ENCODE measurements around the gene SEMG1. TPM values are rescaled to one million over a fixed set of nuclear protein-coding genes. Genes with fewer than 3 reads are reported as not detected.

The SEMG1 gene
- total and polyA plus RNA-seq, 2 donors (not counting 1 experiment from before 2014, with no cell fraction given) = not detected

DNA sequence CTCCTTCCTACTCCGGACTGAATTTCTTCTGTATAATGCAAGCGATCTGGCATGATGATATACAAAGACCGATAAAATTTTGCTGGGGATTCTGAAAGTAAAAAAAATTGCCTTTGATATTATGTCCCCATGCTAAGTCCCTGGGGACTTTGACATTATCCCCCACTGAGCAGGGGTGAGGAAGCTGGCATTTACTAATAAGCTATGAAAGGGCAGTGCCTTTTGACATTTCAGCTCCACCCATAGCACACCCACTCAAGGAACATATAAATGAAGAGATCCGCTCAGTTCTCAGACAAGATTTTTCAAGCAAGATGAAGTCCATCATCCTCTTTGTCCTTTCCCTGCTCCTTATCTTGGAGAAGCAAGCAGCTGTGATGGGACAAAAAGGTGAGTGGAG lies 14.2 kb downstream of the SEMG1 start, which contains the start of gene SEMG2:
SEMG2 (plus strand) TSS at position 298 of the 400 bp plus-strand sequence; CDS start at position 315, 17 bp downstream.
- Histone ChIP-seq H3K4me2 (replicated peaks; ENCODE audit: low read depth, low read length, poor library complexity, severe bottlenecking) (no peak within 1 kb of the TSS), H3K9me3 (ENCODE audit: control extremely low read depth in 1 of 3, control insufficient read depth in 2 of 3, insufficient read depth in 1 of 3, low read length in 2 of 3) (no peaks in the 10 kb centered on the region), H2AFZ (ENCODE audit: insufficient read depth, low read depth, low read length, poor library complexity, severe bottlenecking) (no peak within 1 kb of the TSS), H3K4me1 (ENCODE audit: control insufficient read depth in 2 of 2, insufficient read depth in 2 of 2, low read length in 2 of 2) (no peaks in the 10 kb centered on the region), H3K27me3 (replicated peaks in 1 of 4; ENCODE audit: control extremely low read depth in 1 of 4, control insufficient read depth in 3 of 4, insufficient read depth in 4 of 4, low read length in 3 of 4) (peaks cover 0 to 9% (median 4%) of the 10 kb centered on the region in 4 experiments), H4K20me1 (ENCODE audit: control insufficient read depth, insufficient read depth, low read length, poor library complexity, severe bottlenecking) (no peaks in the 10 kb centered on the region), H3K9ac (ENCODE audit: low read length) (no peak within 1 kb of the TSS), H3K27ac (ENCODE audit: low read length in 2 of 2) (no peak within 1 kb of the TSS), H3K79me2 (ENCODE audit: control insufficient read depth, insufficient read depth, low read length) (no peaks in the 10 kb centered on the region), H3K36me3 (replicated peaks in 1 of 2; ENCODE audit: control extremely low read depth in 1 of 2, control insufficient read depth in 1 of 2, extremely low read depth in 1 of 2, insufficient read depth in 2 of 2, low read length in 1 of 2) (no peaks in the 10 kb centered on the region), H3K4me3 (ENCODE audit: control extremely low read depth in 1 of 5, extremely low read depth in 1 of 5, insufficient read depth in 1 of 5, low read depth in 2 of 5, low read length in 4 of 5) (no peak within 1 kb of the TSS)
- no peak within 1 kb of the TSS for H3K27ac Mint-ChIP-seq
- H3K4me1 Mint-ChIP-seq = no peaks in the 10 kb centered on the region
- no peaks in the 10 kb centered on the region for H3K9me3 Mint-ChIP-seq (ENCODE audit: insufficient read depth)
- DNase-seq (no peak), ATAC-seq (ENCODE audit: low read depth) (no peak)
- intact Hi-C loops (cut with micrococcal nuclease) = no loop called here
- WGBS (ENCODE audit: insufficient coverage) = no CpG with 5 or more reads among the region's 4 CpGs
- no peak for TF ChIP-seq EZH2 (IDR thresholded peaks at IDR 0.05; ENCODE audit: borderline replicate concordance, insufficient read depth, low read depth, low read length, poor library complexity, severe bottlenecking)
- TF ChIP-seq, protein P1, sequence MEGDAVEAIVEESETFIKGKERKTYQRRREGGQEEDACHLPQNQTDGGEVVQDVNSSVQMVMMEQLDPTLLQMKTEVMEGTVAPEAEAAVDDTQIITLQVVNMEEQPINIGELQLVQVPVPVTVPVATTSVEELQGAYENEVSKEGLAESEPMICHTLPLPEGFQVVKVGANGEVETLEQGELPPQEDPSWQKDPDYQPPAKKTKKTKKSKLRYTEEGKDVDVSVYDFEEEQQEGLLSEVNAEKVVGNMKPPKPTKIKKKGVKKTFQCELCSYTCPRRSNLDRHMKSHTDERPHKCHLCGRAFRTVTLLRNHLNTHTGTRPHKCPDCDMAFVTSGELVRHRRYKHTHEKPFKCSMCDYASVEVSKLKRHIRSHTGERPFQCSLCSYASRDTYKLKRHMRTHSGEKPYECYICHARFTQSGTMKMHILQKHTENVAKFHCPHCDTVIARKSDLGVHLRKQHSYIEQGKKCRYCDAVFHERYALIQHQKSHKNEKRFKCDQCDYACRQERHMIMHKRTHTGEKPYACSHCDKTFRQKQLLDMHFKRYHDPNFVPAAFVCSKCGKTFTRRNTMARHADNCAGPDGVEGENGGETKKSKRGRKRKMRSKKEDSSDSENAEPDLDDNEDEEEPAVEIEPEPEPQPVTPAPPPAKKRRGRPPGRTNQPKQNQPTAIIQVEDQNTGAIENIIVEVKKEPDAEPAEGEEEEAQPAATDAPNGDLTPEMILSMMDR (IDR thresholded peaks at IDR 0.05) = no peak
- peaks cover 50% of the 10 kb centered on the region for H3K27me3 Mint-ChIP-seq
- ChIA-PET CTCF (interaction anchor here (1.2 kb wide), 1 partner anchor 200 kb away, joined by 3 read pairs; no protein-coding TSS in a partner anchor), POLR2A (no interaction called here)
- no peak within 1 kb of the TSS for H3K4me3 Mint-ChIP-seq

DNA sequence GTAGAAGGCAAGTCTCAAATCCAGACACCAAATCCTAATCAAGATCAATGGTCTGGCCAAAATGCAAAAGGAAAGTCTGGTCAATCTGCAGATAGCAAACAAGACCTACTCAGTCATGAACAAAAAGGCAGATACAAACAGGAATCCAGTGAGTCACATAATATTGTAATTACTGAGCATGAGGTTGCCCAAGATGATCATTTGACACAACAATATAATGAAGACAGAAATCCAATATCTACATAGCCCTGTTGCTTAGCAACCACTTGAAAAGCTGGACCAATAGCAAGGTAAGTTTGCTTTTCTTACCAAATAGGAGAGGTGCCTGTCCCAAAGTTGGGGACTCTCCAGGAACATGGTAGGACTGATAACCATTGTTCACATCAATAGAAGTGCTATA lies 16.3 kb downstream of the SEMG1 start:
- Histone ChIP-seq H2AFZ (ENCODE audit: insufficient read depth, low read depth, low read length, poor library complexity, severe bottlenecking) (no peak overlapping the region), H3K79me2 (ENCODE audit: control insufficient read depth, insufficient read depth, low read length) (no peaks in the 10 kb centered on the region), H3K36me3 (replicated peaks in 1 of 2; ENCODE audit: control extremely low read depth in 1 of 2, control insufficient read depth in 1 of 2, extremely low read depth in 1 of 2, insufficient read depth in 2 of 2, low read length in 1 of 2) (no peaks in the 10 kb centered on the region), H3K4me2 (replicated peaks; ENCODE audit: low read depth, low read length, poor library complexity, severe bottlenecking) (no peak overlapping the region), H3K4me3 (ENCODE audit: control extremely low read depth in 1 of 5, extremely low read depth in 1 of 5, insufficient read depth in 1 of 5, low read depth in 2 of 5, low read length in 4 of 5) (no peak overlapping the region), H3K9me3 (ENCODE audit: control extremely low read depth in 1 of 3, control insufficient read depth in 2 of 3, insufficient read depth in 1 of 3, low read length in 2 of 3) (no peaks in the 10 kb centered on the region), H3K9ac (ENCODE audit: low read length) (no peak overlapping the region), H3K27me3 (replicated peaks in 1 of 4; ENCODE audit: control extremely low read depth in 1 of 4, control insufficient read depth in 3 of 4, insufficient read depth in 4 of 4, low read length in 3 of 4) (peaks cover 0 to 9% (median 4%) of the 10 kb centered on the region in 4 experiments), H4K20me1 (ENCODE audit: control insufficient read depth, insufficient read depth, low read length, poor library complexity, severe bottlenecking) (no peaks in the 10 kb centered on the region), H3K27ac (ENCODE audit: low read length in 2 of 2) (no peak overlapping the region), H3K4me1 (ENCODE audit: control insufficient read depth in 2 of 2, insufficient read depth in 2 of 2, low read length in 2 of 2) (no peaks in the 10 kb centered on the region)
- TF ChIP-seq, protein P1 (IDR thresholded peaks at IDR 0.05) = no peak
- no peak for TF ChIP-seq EZH2 (IDR thresholded peaks at IDR 0.05; ENCODE audit: borderline replicate concordance, insufficient read depth, low read depth, low read length, poor library complexity, severe bottlenecking)
- Mint-ChIP-seq H3K9me3 (ENCODE audit: insufficient read depth) (no peaks in the 10 kb centered on the region), H3K4me1 (no peaks in the 10 kb centered on the region), H3K27ac (no peak overlapping the region), H3K4me3 (no peak overlapping the region), H3K27me3 (peaks cover 48% of the 10 kb centered on the region)
- ATAC-seq (ENCODE audit: low read depth) = no peak
- ChIA-PET POLR2A (no interaction called here), CTCF (no interaction called here)
- intact Hi-C loops (cut with micrococcal nuclease) = no loop called here
- no peak for DNase-seq
